Mammary epithelial cell (primary cell): ENCODE data around the gene STIM2.

ENCODE experiments used
- CTCF ChIP-seq, 2 donors: IDR thresholded peaks in 1 of 2; conservative IDR thresholded peaks in 1 of 2; 2 replicates each; pipeline ENCODE4 v1.5.1; 2011 to 2012; ENCODE audit warnings: inconsistent platforms in 2 of 2, low read length in 2 of 2, mild to moderate bottlenecking in 2 of 2, control low read depth in 1 of 2, low read depth in 1 of 2; ENCODE audit not compliant: insufficient read depth in 1 of 2; ENCODE audit errors: extremely low read depth in 1 of 2
- EZH2 ChIP-seq: IDR thresholded peaks from 2 replicates; pipeline ENCODE4 v1.6.1; 2012; ENCODE audit warnings: low read length, inconsistent platforms, borderline replicate concordance

DNA sequence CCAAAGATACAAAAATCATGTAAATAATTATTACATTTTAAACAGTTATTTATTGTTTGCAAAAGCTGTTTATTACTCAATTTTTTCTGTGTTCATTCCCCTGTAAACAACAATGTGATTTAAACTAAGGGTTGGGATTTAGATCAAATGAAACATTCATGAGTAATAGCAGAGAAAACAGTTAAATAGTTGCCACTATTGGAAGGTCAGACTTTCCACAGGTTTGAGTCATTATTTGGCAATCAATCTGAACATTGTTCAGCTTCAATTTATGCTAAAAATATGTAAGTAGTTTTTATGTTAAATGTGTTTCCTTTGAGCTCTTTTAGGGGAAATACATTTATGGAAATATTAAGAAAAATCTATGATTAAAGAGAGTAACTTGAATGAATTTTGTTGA, 144.9 kb downstream of the STIM2 start:
- TF ChIP-seq CTCF (conservative IDR thresholded peaks at IDR 0.05 in 1 of 2, IDR thresholded peaks at IDR 0.05 in 1 of 2; ENCODE audit: extremely low read depth in 1 of 2, insufficient read depth in 1 of 2, low read depth in 1 of 2, low read length in 2 of 2) (no peak), EZH2 (no peak)
